GM13977 (cell line): ENCODE data around the gene CFAP47.
"Not testable (repeated sequence)": the region's sequence is repeated elsewhere in the genome, so short reads cannot be mapped to it uniquely, and the experiment has no call there.

ENCODE experiments used
- DNase-seq: peaks from one replicate; pipeline ENCODE4 v3.0.0; 2012; ENCODE audit warnings: low spot score
- CTCF ChIP-seq: IDR thresholded peaks from 2 replicates; pipeline ENCODE4 v1.5.1; 2012; ENCODE audit warnings: mild to moderate bottlenecking, control low read depth; ENCODE audit not compliant: insufficient read depth; ENCODE audit errors: extremely low read depth, missing control alignments
- in situ Hi-C: fragments of 300-500 bp; cut with MboI; formaldehyde crosslinking; loops from one replicate; pipeline ENCODE4 v1.12.0; 2022; ENCODE audit warnings: low sequenced_read_pairs, low pct_unique_long_range_greater_than_20kb, mixed read lengths, inconsistent platforms; ENCODE audit not compliant: unreplicated experiment

CFAP47 gene

GRCh38 chrX:35919536-35920309 lies at the start of gene CFAP47:
TSS of gene CFAP47 (plus strand) at chrX:35919734. CDS start at chrX:35919800, 66 bp downstream.
- in situ Hi-C loops: no loop called here
- no peak for TF ChIP-seq CTCF
- DNase-seq: no peak

GRCh38 chrX:35880601-35881000 lies 38.9 kb upstream of the CFAP47 start:
- in situ Hi-C loops: no loop called here
- TF ChIP-seq CTCF: no peak
- DNase-seq: no peak

- in situ Hi-C loops: no loop called here
- no peak for DNase-seq
- no peak for TF ChIP-seq CTCF
These were observed 33.4 kb upstream of the CFAP47 start for GRCh38 chrX:35886135-35886534.

GRCh38 chrX:35890699-35891098 lies 28.8 kb upstream of the CFAP47 start:
- in situ Hi-C loops: no loop called here
- peak; percentile 53 for TF ChIP-seq CTCF
- DNase-seq: peak; percentile 28

GRCh38 chrX:35986816-35987215 lies 67.3 kb downstream of the CFAP47 start:
- in situ Hi-C loops: not testable (repeated sequence)

GRCh38 chrX:36007207-36007606 lies 87.7 kb downstream of the CFAP47 start:
- DNase-seq: no peak
- in situ Hi-C loops: no loop called here
- no peak for TF ChIP-seq CTCF

More at GRCh38 chrX:35986816-35987215, 67.3 kb downstream of the CFAP47 start:
- not testable (repeated sequence) for DNase-seq

- no peak for TF ChIP-seq CTCF
- DNase-seq: no peak
- in situ Hi-C loops: no loop called here
These were observed 99.6 kb downstream of the CFAP47 start for GRCh38 chrX:36019125-36019524.
